ENCODE data around the gene PTCSC3. TPM values are rescaled to one million over a fixed set of nuclear protein-coding genes. Genes with fewer than 3 reads are reported as not detected.
A peak's percentile ranks its signal among the peaks of the same experiment; 100 is the strongest.
"Not testable (repeated sequence)": the region's sequence is repeated elsewhere in the genome, so short reads cannot be mapped to it uniquely, and the experiment has no call there.

PTCSC3 gene
- total RNA-seq, 1 donor from 2014 or later: not detected

- TF ChIP-seq EZH2 (IDR thresholded peaks at IDR 0.05) (no peak), CTCF (IDR thresholded peaks at IDR 0.05) (peak; percentile 75), EZH2phosphoT487 (IDR thresholded peaks at IDR 0.05) (no peak)
- H3K4me2 ChIP-seq: no peak overlapping the region
- no peaks in the 10 kb centered on the region for H3K36me3 ChIP-seq
- H3K4me1 ChIP-seq: peaks cover 4% of the 10 kb centered on the region
- H3K9ac ChIP-seq: no peak overlapping the region
- Mint-ChIP-seq H3K4me1 (no peaks in the 10 kb centered on the region), H3K9me3 (no peaks in the 10 kb centered on the region), H3K27ac (no peak overlapping the region), H3K27me3 (ENCODE audit: insufficient read depth, low read depth) (no peaks in the 10 kb centered on the region), H3K36me3 (no peaks in the 10 kb centered on the region), H3K4me3 (no peak overlapping the region)
- H3F3A ChIP-seq (ENCODE audit: low read depth): no peaks in the 10 kb centered on the region
- H3K79me2 ChIP-seq (ENCODE audit: low read depth): no peaks in the 10 kb centered on the region
- no peak overlapping the region for H3K4me3 ChIP-seq
- H3K9me3 ChIP-seq (ENCODE audit: low read depth): no peaks in the 10 kb centered on the region
- no peak overlapping the region for H3K27ac ChIP-seq
- no peaks in the 10 kb centered on the region for H4K20me1 ChIP-seq (ENCODE audit: low read depth)
- DNase-seq (ENCODE audit: low spot score): peak; percentile 75
- H2AFZ ChIP-seq (replicated peaks): no peak overlapping the region
- H3K27me3 ChIP-seq: peaks cover 61% of the 10 kb centered on the region
Measured at GRCh38 chr14:36105401-36105800, 71.1 kb downstream of the PTCSC3 start.

GRCh38 chr14:36104258-36104657 is 72.3 kb downstream of the PTCSC3 start:
- not testable (repeated sequence) for H2AFZ ChIP-seq (replicated peaks); H3K79me2 ChIP-seq (ENCODE audit: low read depth); H3K4me1 Mint-ChIP-seq; H4K20me1 ChIP-seq (ENCODE audit: low read depth); H3K27ac ChIP-seq; H3F3A ChIP-seq (ENCODE audit: low read depth); H3K4me3 ChIP-seq; H3K4me3 Mint-ChIP-seq; DNase-seq (ENCODE audit: low spot score); H3K36me3 Mint-ChIP-seq; H3K9ac ChIP-seq; H3K9me3 Mint-ChIP-seq; H3K4me2 ChIP-seq; H3K27ac Mint-ChIP-seq; H3K9me3 ChIP-seq (ENCODE audit: low read depth); H3K27me3 Mint-ChIP-seq (ENCODE audit: insufficient read depth, low read depth); H3K4me1 ChIP-seq; H3K36me3 ChIP-seq
- H3K27me3 ChIP-seq: peaks cover 57% of the 10 kb centered on the region

- no peak overlapping the region for H2AFZ ChIP-seq (replicated peaks)
- no peak overlapping the region for H3K9ac ChIP-seq
- DNase-seq (ENCODE audit: low spot score): no peak
- H3K36me3 ChIP-seq: no peaks in the 10 kb centered on the region
- peaks cover 3% of the 10 kb centered on the region for H3K4me1 Mint-ChIP-seq
- no peaks in the 10 kb centered on the region for H3K9me3 ChIP-seq (ENCODE audit: low read depth)
- H3K36me3 Mint-ChIP-seq: no peaks in the 10 kb centered on the region
- H3K4me3 ChIP-seq: no peak overlapping the region
- no peaks in the 10 kb centered on the region for H3K4me1 ChIP-seq
- TF ChIP-seq CTCF (IDR thresholded peaks at IDR 0.05) (no peak), EZH2phosphoT487 (IDR thresholded peaks at IDR 0.05) (no peak), EZH2 (IDR thresholded peaks at IDR 0.05) (no peak)
- no peaks in the 10 kb centered on the region for H3F3A ChIP-seq (ENCODE audit: low read depth)
- H3K79me2 ChIP-seq (ENCODE audit: low read depth): no peaks in the 10 kb centered on the region
- no peak overlapping the region for H3K27ac Mint-ChIP-seq
- no peak overlapping the region for H3K27ac ChIP-seq
- H3K4me2 ChIP-seq: no peak overlapping the region
- peaks cover 24% of the 10 kb centered on the region for H3K27me3 ChIP-seq
- H3K27me3 Mint-ChIP-seq (ENCODE audit: insufficient read depth, low read depth): no peaks in the 10 kb centered on the region
- no peak overlapping the region for H3K4me3 Mint-ChIP-seq
- H3K9me3 Mint-ChIP-seq: no peaks in the 10 kb centered on the region
- H4K20me1 ChIP-seq (ENCODE audit: low read depth): no peaks in the 10 kb centered on the region
Measured at GRCh38 chr14:36099619-36100018, 76.9 kb downstream of the PTCSC3 start.

- H3K9me3 Mint-ChIP-seq: no peaks in the 10 kb centered on the region
- no peak overlapping the region for H2AFZ ChIP-seq (replicated peaks)
- no peaks in the 10 kb centered on the region for H3K36me3 Mint-ChIP-seq
Measured at GRCh38 chr14:36097356-36097755, 79.2 kb downstream of the PTCSC3 start.

More at GRCh38 chr14:36097356-36097755, 79.2 kb downstream of the PTCSC3 start:
- Histone ChIP-seq H3K27me3 (peaks cover 8% of the 10 kb centered on the region), H3K9me3 (ENCODE audit: low read depth) (no peaks in the 10 kb centered on the region), H3K4me1 (no peaks in the 10 kb centered on the region), H3F3A (ENCODE audit: low read depth) (no peaks in the 10 kb centered on the region), H3K27ac (no peak overlapping the region), H4K20me1 (ENCODE audit: low read depth) (no peaks in the 10 kb centered on the region), H3K4me2 (no peak overlapping the region), H3K36me3 (no peaks in the 10 kb centered on the region), H3K79me2 (ENCODE audit: low read depth) (no peaks in the 10 kb centered on the region), H3K4me3 (no peak overlapping the region), H3K9ac (no peak overlapping the region)
- DNase-seq (ENCODE audit: low spot score): no peak
- no peak overlapping the region for H3K4me3 Mint-ChIP-seq
- H3K27ac Mint-ChIP-seq: no peak overlapping the region
- H3K4me1 Mint-ChIP-seq: peaks cover 3% of the 10 kb centered on the region
- no peaks in the 10 kb centered on the region for H3K27me3 Mint-ChIP-seq (ENCODE audit: insufficient read depth, low read depth)
- no peak for TF ChIP-seq EZH2phosphoT487 (IDR thresholded peaks at IDR 0.05)
- TF ChIP-seq EZH2 (IDR thresholded peaks at IDR 0.05): no peak
- no peak for TF ChIP-seq CTCF (IDR thresholded peaks at IDR 0.05)
